Measurements from ENCODE around the gene OR7G1. TPM values are rescaled to one million over a fixed set of nuclear protein-coding genes. Genes with fewer than 3 reads are reported as not detected.

OR7G1 gene
- total and polyA plus RNA-seq, 2 donors (not counting 1 experiment from before 2014, with no cell fraction given), result not detected

- H3K4me2 ChIP-seq (ENCODE audit: extremely low read depth, insufficient read depth, low read length), result no peak within 1 kb of the TSS
- no peaks in the 10 kb centered on the region for H4K20me1 ChIP-seq (ENCODE audit: control insufficient read depth, extremely low read depth, insufficient read depth, low read length)
- no peak within 1 kb of the TSS for H3K9ac ChIP-seq (ENCODE audit: insufficient read depth, low read length)
Observed at GRCh38 chr19:9086761-9087160, 28.8 kb downstream of the OR7G1 start, which contains the start of gene OR1M1. OR1M1 (plus strand) TSS chr19:9087061; CDS start chr19:9093245, 6,184 bp downstream.

GRCh38 chr19:9078651-9079050, 36.9 kb downstream of the OR7G1 start:
- Histone ChIP-seq H3K79me2 (ENCODE audit: control insufficient read depth, insufficient read depth, low read length) (no peaks in the 10 kb centered on the region), H3K4me1 (ENCODE audit: control insufficient read depth, extremely low read depth, insufficient read depth, low read length) (no peaks in the 10 kb centered on the region), H2AFZ (ENCODE audit: low read length) (no peak overlapping the region), H3K27ac (ENCODE audit: insufficient read depth, low read length) (no peak overlapping the region), H3K9me3 (ENCODE audit: control insufficient read depth, insufficient read depth, low read depth, low read length) (no peaks in the 10 kb centered on the region), H3K27me3 (ENCODE audit: control insufficient read depth, insufficient read depth, low read length) (no peaks in the 10 kb centered on the region), H3K4me2 (ENCODE audit: extremely low read depth, insufficient read depth, low read length) (no peak overlapping the region), H3K36me3 (ENCODE audit: control insufficient read depth, insufficient read depth, low read length) (no peaks in the 10 kb centered on the region), H3K4me3 (replicated peaks in 1 of 4; ENCODE audit: control extremely low read depth in 1 of 4, insufficient read depth in 1 of 4, low read depth in 3 of 4, low read length in 4 of 4) (no peak overlapping the region), H3K9ac (ENCODE audit: insufficient read depth, low read length) (no peak overlapping the region), H4K20me1 (ENCODE audit: control insufficient read depth, extremely low read depth, insufficient read depth, low read length) (no peaks in the 10 kb centered on the region)
- no peak for TF ChIP-seq CTCF (conservative IDR thresholded peaks at IDR 0.05 in 1 of 2, IDR thresholded peaks at IDR 0.05 in 1 of 2; ENCODE audit: low read depth in 1 of 2, low read length in 2 of 2)
- TF ChIP-seq EZH2 (IDR thresholded peaks at IDR 0.05; ENCODE audit: low read length, missing control alignments), result no peak
- DNase-seq (ENCODE audit: low read depth in 2 of 2), result no peak

More at GRCh38 chr19:9086761-9087160, 28.8 kb downstream of the OR7G1 start, which contains the start of gene OR1M1:
- TF ChIP-seq EZH2 (IDR thresholded peaks at IDR 0.05; ENCODE audit: low read length, missing control alignments), result no peak
- TF ChIP-seq CTCF (conservative IDR thresholded peaks at IDR 0.05 in 1 of 2, IDR thresholded peaks at IDR 0.05 in 1 of 2; ENCODE audit: low read depth in 1 of 2, low read length in 2 of 2), result no peak
- no peak within 1 kb of the TSS for H2AFZ ChIP-seq (ENCODE audit: low read length)
- no peaks in the 10 kb centered on the region for H3K9me3 ChIP-seq (ENCODE audit: control insufficient read depth, insufficient read depth, low read depth, low read length)
- DNase-seq (ENCODE audit: low read depth in 2 of 2), result no peak
- no peak within 1 kb of the TSS for H3K4me3 ChIP-seq (replicated peaks in 1 of 4; ENCODE audit: control extremely low read depth in 1 of 4, insufficient read depth in 1 of 4, low read depth in 3 of 4, low read length in 4 of 4)
- no peaks in the 10 kb centered on the region for H3K27me3 ChIP-seq (ENCODE audit: control insufficient read depth, insufficient read depth, low read length)
- no peaks in the 10 kb centered on the region for H3K4me1 ChIP-seq (ENCODE audit: control insufficient read depth, extremely low read depth, insufficient read depth, low read length)
- no peaks in the 10 kb centered on the region for H3K36me3 ChIP-seq (ENCODE audit: control insufficient read depth, insufficient read depth, low read length)
- H3K27ac ChIP-seq (ENCODE audit: insufficient read depth, low read length), result no peak within 1 kb of the TSS
- H3K79me2 ChIP-seq (ENCODE audit: control insufficient read depth, insufficient read depth, low read length), result no peaks in the 10 kb centered on the region

- H4K20me1 ChIP-seq (ENCODE audit: control insufficient read depth, extremely low read depth, insufficient read depth, low read length), result no peaks in the 10 kb centered on the region
- no peaks in the 10 kb centered on the region for H3K36me3 ChIP-seq (ENCODE audit: control insufficient read depth, insufficient read depth, low read length)
- H3K27me3 ChIP-seq (ENCODE audit: control insufficient read depth, insufficient read depth, low read length), result no peaks in the 10 kb centered on the region
- peak in 1 of 2 donors; percentile 20 for DNase-seq (ENCODE audit: low read depth in 2 of 2)
- H3K27ac ChIP-seq (ENCODE audit: insufficient read depth, low read length), result no peak overlapping the region
- no peak overlapping the region for H3K4me2 ChIP-seq (ENCODE audit: extremely low read depth, insufficient read depth, low read length)
- H3K4me3 ChIP-seq (replicated peaks in 1 of 4; ENCODE audit: control extremely low read depth in 1 of 4, insufficient read depth in 1 of 4, low read depth in 3 of 4, low read length in 4 of 4), result no peak overlapping the region
- H3K9ac ChIP-seq (ENCODE audit: insufficient read depth, low read length), result no peak overlapping the region
- no peaks in the 10 kb centered on the region for H3K9me3 ChIP-seq (ENCODE audit: control insufficient read depth, insufficient read depth, low read depth, low read length)
- TF ChIP-seq EZH2 (IDR thresholded peaks at IDR 0.05; ENCODE audit: low read length, missing control alignments), result no peak
- no peak for TF ChIP-seq CTCF (conservative IDR thresholded peaks at IDR 0.05 in 1 of 2, IDR thresholded peaks at IDR 0.05 in 1 of 2; ENCODE audit: low read depth in 1 of 2, low read length in 2 of 2)
- no peaks in the 10 kb centered on the region for H3K4me1 ChIP-seq (ENCODE audit: control insufficient read depth, extremely low read depth, insufficient read depth, low read length)
- no peak overlapping the region for H2AFZ ChIP-seq (ENCODE audit: low read length)
- H3K79me2 ChIP-seq (ENCODE audit: control insufficient read depth, insufficient read depth, low read length), result no peaks in the 10 kb centered on the region
Observed at GRCh38 chr19:9076901-9077300, 38.7 kb downstream of the OR7G1 start.

Data from fibroblast of lung (primary cell).